Astrocyte (in vitro differentiated cells and primary cell): ENCODE results near the gene STXBP1. TPM values are rescaled to one million over a fixed set of nuclear protein-coding genes. Genes with fewer than 3 reads are reported as not detected.

ENCODE experiments used
- DNase-seq: peaks from one replicate; pipeline ENCODE4 v3.0.0-alpha.2; 2010; ENCODE audit warnings: low read depth
- FAIRE-seq: peaks from 2 replicates; lab custom pipeline; 2011; peaks lifted over from hg19 to GRCh38; lab: Jason Lieb, UNC
- H2AFZ ChIP-seq: 2 replicates; pipeline ENCODE4 v1.6.0; 2012; ENCODE audit warnings: low read depth, low read length, inconsistent platforms
- H3K27ac ChIP-seq: 2 replicates; pipeline ENCODE4 v1.5.1; 2011; ENCODE audit warnings: low read depth, low read length, inconsistent platforms
- H3K27me3 ChIP-seq: 2 replicates; pipeline ENCODE4 v1.6.0; 2011; ENCODE audit warnings: low read length, inconsistent platforms; ENCODE audit not compliant: insufficient read depth
- H3K36me3 ChIP-seq: 2 replicates; pipeline ENCODE4 v1.5.1; 2011; ENCODE audit warnings: low read length, inconsistent platforms; ENCODE audit not compliant: insufficient read depth
- H3K4me1 ChIP-seq: 2 replicates; pipeline ENCODE4 v1.5.1; 2011; ENCODE audit warnings: low read length, inconsistent platforms; ENCODE audit not compliant: insufficient read depth
- H3K4me2 ChIP-seq: 2 replicates; pipeline ENCODE4 v1.6.0; 2012; ENCODE audit warnings: low read length, inconsistent platforms
- H3K4me3 ChIP-seq: 2 replicates; pipeline ENCODE4 v1.5.1; 2011; ENCODE audit warnings: low read depth, mild to moderate bottlenecking, low read length, inconsistent platforms; ENCODE audit not compliant: insufficient read depth
- H3K79me2 ChIP-seq: 2 replicates; pipeline ENCODE4 v1.6.0; 2012; ENCODE audit warnings: mild to moderate bottlenecking, low read length, inconsistent platforms; ENCODE audit not compliant: insufficient read depth
- H3K9ac ChIP-seq: 2 replicates; pipeline ENCODE4 v1.6.0; 2012; ENCODE audit warnings: mild to moderate bottlenecking, low read length, inconsistent platforms
- H3K9me3 ChIP-seq: 2 replicates; pipeline ENCODE4 v1.5.1; 2012; ENCODE audit warnings: low read depth, mild to moderate bottlenecking, low read length, inconsistent platforms; ENCODE audit not compliant: insufficient read depth
- H4K20me1 ChIP-seq: 2 replicates; pipeline ENCODE4 v1.6.0; 2012; ENCODE audit warnings: low read length, inconsistent platforms; ENCODE audit not compliant: insufficient read depth
- H3K27ac Mint-ChIP-seq: one replicate; pipeline ENCODE4 v1.8.0; 2021; ENCODE audit warnings: mild to moderate bottlenecking, mixed read lengths; ENCODE audit not compliant: unreplicated experiment
- H3K27me3 Mint-ChIP-seq: one replicate; pipeline ENCODE4 v1.8.0; 2021; ENCODE audit warnings: low read depth, mixed read lengths; ENCODE audit not compliant: unreplicated experiment
- H3K36me3 Mint-ChIP-seq: one replicate; pipeline ENCODE4 v1.8.0; 2021; ENCODE audit warnings: low read depth, mixed read lengths; ENCODE audit not compliant: unreplicated experiment
- H3K4me1 Mint-ChIP-seq: one replicate; pipeline ENCODE4 v1.8.0; 2021; ENCODE audit warnings: low read depth, mixed read lengths; ENCODE audit not compliant: unreplicated experiment
- H3K4me3 Mint-ChIP-seq: one replicate; pipeline ENCODE4 v1.8.0; 2021; ENCODE audit warnings: mild to moderate bottlenecking, moderate library complexity, mixed read lengths; ENCODE audit not compliant: unreplicated experiment
- H3K9me3 Mint-ChIP-seq: one replicate; pipeline ENCODE4 v1.8.0; 2021; ENCODE audit warnings: mild to moderate bottlenecking, mixed read lengths; ENCODE audit not compliant: unreplicated experiment
- EZH2 ChIP-seq: IDR thresholded peaks from 2 replicates; pipeline ENCODE4 v1.6.1; 2012; ENCODE audit warnings: mild to moderate bottlenecking, low read length, inconsistent platforms; ENCODE audit not compliant: insufficient read depth
- total RNA-seq: library from RNA; stranded (reverse); gene quantifications from 2 replicates; pipeline ENCODE4 v1.2.1, GENCODE V29; 2021
- TF ChIP-seq, protein P1 (sequence below): IDR thresholded peaks from 2 replicates; pipeline ENCODE4 v1.5.1; 2011; ENCODE audit warnings: low read depth, mild to moderate bottlenecking, inconsistent platforms, low read length, moderate library complexity; ENCODE audit not compliant: insufficient read depth

STXBP1 gene
- total RNA-seq, 1 donor from 2014 or later: 39.6 TPM

GRCh38 chr9:127711831-127712274, 99.8 kb downstream of the STXBP1 start:
- Histone ChIP-seq H3K9me3 (no peaks in the 10 kb centered on the region), H4K20me1 (peaks cover 40% of the 10 kb centered on the region), H3K4me3 (no peak overlapping the region), H3K79me2 (peaks cover 9% of the 10 kb centered on the region), H3K36me3 (no peaks in the 10 kb centered on the region), H3K27me3 (no peaks in the 10 kb centered on the region), H3K9ac (no peak overlapping the region), H3K4me2 (no peak overlapping the region), H3K4me1 (peaks cover 12% of the 10 kb centered on the region), H2AFZ (no peak overlapping the region), H3K27ac (no peak overlapping the region)
- no peak for FAIRE-seq
- Mint-ChIP-seq H3K27ac (no peak overlapping the region), H3K27me3 (peaks cover 4% of the 10 kb centered on the region), H3K9me3 (no peaks in the 10 kb centered on the region), H3K4me1 (peaks cover 2% of the 10 kb centered on the region), H3K4me3 (no peak overlapping the region), H3K36me3 (peaks cover 12% of the 10 kb centered on the region)
- DNase-seq: no peak
- TF ChIP-seq, protein P1, sequence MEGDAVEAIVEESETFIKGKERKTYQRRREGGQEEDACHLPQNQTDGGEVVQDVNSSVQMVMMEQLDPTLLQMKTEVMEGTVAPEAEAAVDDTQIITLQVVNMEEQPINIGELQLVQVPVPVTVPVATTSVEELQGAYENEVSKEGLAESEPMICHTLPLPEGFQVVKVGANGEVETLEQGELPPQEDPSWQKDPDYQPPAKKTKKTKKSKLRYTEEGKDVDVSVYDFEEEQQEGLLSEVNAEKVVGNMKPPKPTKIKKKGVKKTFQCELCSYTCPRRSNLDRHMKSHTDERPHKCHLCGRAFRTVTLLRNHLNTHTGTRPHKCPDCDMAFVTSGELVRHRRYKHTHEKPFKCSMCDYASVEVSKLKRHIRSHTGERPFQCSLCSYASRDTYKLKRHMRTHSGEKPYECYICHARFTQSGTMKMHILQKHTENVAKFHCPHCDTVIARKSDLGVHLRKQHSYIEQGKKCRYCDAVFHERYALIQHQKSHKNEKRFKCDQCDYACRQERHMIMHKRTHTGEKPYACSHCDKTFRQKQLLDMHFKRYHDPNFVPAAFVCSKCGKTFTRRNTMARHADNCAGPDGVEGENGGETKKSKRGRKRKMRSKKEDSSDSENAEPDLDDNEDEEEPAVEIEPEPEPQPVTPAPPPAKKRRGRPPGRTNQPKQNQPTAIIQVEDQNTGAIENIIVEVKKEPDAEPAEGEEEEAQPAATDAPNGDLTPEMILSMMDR: no peak
- no peak for TF ChIP-seq EZH2

GRCh38 chr9:127712371-127712770, 100.3 kb downstream of the STXBP1 start:
- Histone ChIP-seq H3K27ac (no peak overlapping the region), H3K36me3 (no peaks in the 10 kb centered on the region), H3K27me3 (no peaks in the 10 kb centered on the region), H3K4me1 (peaks cover 12% of the 10 kb centered on the region), H3K4me2 (no peak overlapping the region), H2AFZ (no peak overlapping the region), H3K9ac (no peak overlapping the region), H3K79me2 (peaks cover 9% of the 10 kb centered on the region), H4K20me1 (peaks cover 40% of the 10 kb centered on the region), H3K4me3 (no peak overlapping the region), H3K9me3 (no peaks in the 10 kb centered on the region)
- Mint-ChIP-seq H3K36me3 (peaks cover 12% of the 10 kb centered on the region), H3K27ac (no peak overlapping the region), H3K9me3 (no peaks in the 10 kb centered on the region), H3K27me3 (peaks cover 4% of the 10 kb centered on the region), H3K4me3 (peak overlapping the region; percentile 34), H3K4me1 (peaks cover 2% of the 10 kb centered on the region)
- no peak for FAIRE-seq
- no peak for DNase-seq
- TF ChIP-seq, protein P1: no peak
- TF ChIP-seq EZH2: no peak

DNA sequence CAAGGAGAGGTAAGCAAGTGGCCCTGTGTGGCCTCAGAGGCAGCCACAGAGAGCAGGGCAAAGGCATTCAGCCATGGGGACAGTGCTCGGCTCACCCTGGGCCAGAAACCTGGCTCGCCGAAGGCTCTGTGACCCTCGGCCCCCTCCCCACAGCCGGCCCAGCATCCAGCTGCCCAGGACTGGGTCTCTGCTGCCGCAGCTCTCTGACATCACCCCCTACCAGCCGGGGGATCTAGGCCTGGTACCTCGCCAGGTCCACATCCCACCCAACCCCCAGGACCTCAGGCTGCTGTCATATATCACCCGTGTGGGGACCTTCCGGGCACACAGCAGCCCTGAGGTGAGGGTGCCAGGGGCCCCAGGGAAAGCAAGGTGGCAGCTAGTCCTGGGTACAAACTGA, 100.8 kb downstream of the STXBP1 start:
- Histone ChIP-seq H3K4me3 (no peak overlapping the region), H3K27ac (no peak overlapping the region), H3K9ac (no peak overlapping the region), H3K4me2 (no peak overlapping the region), H2AFZ (no peak overlapping the region), H3K27me3 (no peaks in the 10 kb centered on the region), H4K20me1 (peaks cover 40% of the 10 kb centered on the region), H3K36me3 (no peaks in the 10 kb centered on the region), H3K4me1 (peaks cover 12% of the 10 kb centered on the region), H3K79me2 (peaks cover 9% of the 10 kb centered on the region), H3K9me3 (no peaks in the 10 kb centered on the region)
- Mint-ChIP-seq H3K36me3 (peaks cover 12% of the 10 kb centered on the region), H3K27me3 (peaks cover 4% of the 10 kb centered on the region), H3K27ac (no peak overlapping the region), H3K4me3 (peak overlapping the region; percentile 34), H3K9me3 (no peaks in the 10 kb centered on the region), H3K4me1 (peaks cover 2% of the 10 kb centered on the region)
- FAIRE-seq (no peak), DNase-seq (no peak)
- TF ChIP-seq, protein P1: no peak
- no peak for TF ChIP-seq EZH2
